ENCODE data around the gene CEP85L.

Gene CEP85L

GRCh38 chr6:118528129-118528528 is 123.3 kb downstream of the CEP85L start:
- Histone ChIP-seq H3K27me3 (ENCODE audit: control insufficient read depth in 5 of 5, insufficient read depth in 4 of 5, low read length in 5 of 5) (no peaks in the 10 kb centered on the region), H3K9ac (ENCODE audit: low read length in 5 of 5) (no peak overlapping the region), H3K27ac (ENCODE audit: low read depth, low read length) (no peak overlapping the region), H3K4me1 (ENCODE audit: control insufficient read depth in 5 of 5, insufficient read depth in 5 of 5, low read length in 5 of 5) (peaks cover 0 to 2% (median 0%) of the 10 kb centered on the region in 5 donors), H3K36me3 (ENCODE audit: control insufficient read depth in 5 of 5, insufficient read depth in 5 of 5, low read length in 5 of 5) (no peaks in the 10 kb centered on the region), H3K9me3 (ENCODE audit: control insufficient read depth in 5 of 5, low read length in 5 of 5) (peaks cover 0 to 10% (median 0%) of the 10 kb centered on the region in 5 donors), H3K4me3 (ENCODE audit: low read depth in 1 of 5, low read length in 5 of 5) (no peak overlapping the region)

- H3K9me3 ChIP-seq (ENCODE audit: control insufficient read depth in 5 of 5, low read length in 5 of 5) = peaks cover 0 to 5% (median 0%) of the 10 kb centered on the region in 5 donors
- no peak overlapping the region for H3K4me3 ChIP-seq (ENCODE audit: low read depth in 1 of 5, low read length in 5 of 5)
- peaks cover 0 to 3% (median 0%) of the 10 kb centered on the region in 5 donors for H3K36me3 ChIP-seq (ENCODE audit: control insufficient read depth in 5 of 5, insufficient read depth in 5 of 5, low read length in 5 of 5)
- no peaks in the 10 kb centered on the region for H3K27me3 ChIP-seq (ENCODE audit: control insufficient read depth in 5 of 5, insufficient read depth in 4 of 5, low read length in 5 of 5)
- H3K27ac ChIP-seq (ENCODE audit: low read depth, low read length) = no peak overlapping the region
- H3K9ac ChIP-seq (ENCODE audit: low read length in 5 of 5) = no peak overlapping the region
- H3K4me1 ChIP-seq (ENCODE audit: control insufficient read depth in 5 of 5, insufficient read depth in 5 of 5, low read length in 5 of 5) = peaks cover 0 to 2% (median 0%) of the 10 kb centered on the region in 5 donors
Measured at GRCh38 chr6:118525913-118526780, 125.2 kb downstream of the CEP85L start.

DNA sequence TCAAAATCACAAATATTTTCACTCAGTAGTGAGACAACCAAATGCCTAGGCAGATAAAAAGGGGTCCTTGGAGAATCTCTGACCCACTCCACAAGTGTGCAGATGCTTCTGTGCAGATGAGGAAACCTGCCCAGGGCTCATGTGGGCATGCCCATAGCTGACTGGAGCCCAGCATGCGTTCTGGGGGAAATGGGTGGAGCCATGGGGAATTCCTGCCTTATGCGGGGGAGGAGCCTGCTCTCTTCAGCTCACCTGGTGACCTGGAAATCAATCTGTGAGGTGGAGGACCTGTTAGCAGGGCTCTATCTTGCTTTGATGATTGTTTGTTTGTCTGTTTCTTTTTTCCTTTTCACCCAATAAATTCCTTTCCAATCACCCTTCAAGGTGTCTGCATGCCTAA is 126.7 kb downstream of the CEP85L start:
- peaks cover 0 to 2% (median 0%) of the 10 kb centered on the region in 5 donors for H3K4me1 ChIP-seq (ENCODE audit: control insufficient read depth in 5 of 5, insufficient read depth in 5 of 5, low read length in 5 of 5)

GRCh38 chr6:118523216-118523615 is 128.2 kb downstream of the CEP85L start:
- Histone ChIP-seq H3K9ac (ENCODE audit: low read length in 5 of 5) (no peak overlapping the region), H3K4me1 (ENCODE audit: control insufficient read depth in 5 of 5, insufficient read depth in 5 of 5, low read length in 5 of 5) (peaks cover 0 to 2% (median 0%) of the 10 kb centered on the region in 5 donors), H3K27me3 (ENCODE audit: control insufficient read depth in 5 of 5, insufficient read depth in 4 of 5, low read length in 5 of 5) (no peaks in the 10 kb centered on the region), H3K9me3 (ENCODE audit: control insufficient read depth in 5 of 5, low read length in 5 of 5) (no peaks in the 10 kb centered on the region), H3K27ac (ENCODE audit: low read depth, low read length) (no peak overlapping the region), H3K36me3 (ENCODE audit: control insufficient read depth in 5 of 5, insufficient read depth in 5 of 5, low read length in 5 of 5) (peaks cover 0 to 3% (median 0%) of the 10 kb centered on the region in 5 donors), H3K4me3 (ENCODE audit: low read depth in 1 of 5, low read length in 5 of 5) (no peak overlapping the region)

More for the DNA sequence above, 126.7 kb downstream of the CEP85L start:
- H3K27me3 ChIP-seq (ENCODE audit: control insufficient read depth in 5 of 5, insufficient read depth in 4 of 5, low read length in 5 of 5) = no peaks in the 10 kb centered on the region
- no peaks in the 10 kb centered on the region for H3K9me3 ChIP-seq (ENCODE audit: control insufficient read depth in 5 of 5, low read length in 5 of 5)
- no peak overlapping the region for H3K4me3 ChIP-seq (ENCODE audit: low read depth in 1 of 5, low read length in 5 of 5)
- no peak overlapping the region for H3K27ac ChIP-seq (ENCODE audit: low read depth, low read length)
- H3K9ac ChIP-seq (ENCODE audit: low read length in 5 of 5) = no peak overlapping the region
- peaks cover 0 to 3% (median 0%) of the 10 kb centered on the region in 5 donors for H3K36me3 ChIP-seq (ENCODE audit: control insufficient read depth in 5 of 5, insufficient read depth in 5 of 5, low read length in 5 of 5)

GRCh38 chr6:118522422-118522821 is 129.0 kb downstream of the CEP85L start:
- Histone ChIP-seq H3K9me3 (ENCODE audit: control insufficient read depth in 5 of 5, low read length in 5 of 5) (no peaks in the 10 kb centered on the region), H3K27me3 (ENCODE audit: control insufficient read depth in 5 of 5, insufficient read depth in 4 of 5, low read length in 5 of 5) (no peaks in the 10 kb centered on the region), H3K9ac (ENCODE audit: low read length in 5 of 5) (no peak overlapping the region), H3K27ac (ENCODE audit: low read depth, low read length) (no peak overlapping the region), H3K4me1 (ENCODE audit: control insufficient read depth in 5 of 5, insufficient read depth in 5 of 5, low read length in 5 of 5) (peaks cover 0 to 2% (median 0%) of the 10 kb centered on the region in 5 donors), H3K36me3 (ENCODE audit: control insufficient read depth in 5 of 5, insufficient read depth in 5 of 5, low read length in 5 of 5) (peaks cover 0 to 3% (median 0%) of the 10 kb centered on the region in 5 donors), H3K4me3 (ENCODE audit: low read depth in 1 of 5, low read length in 5 of 5) (no peak overlapping the region)

- Histone ChIP-seq H3K4me1 (ENCODE audit: control insufficient read depth in 5 of 5, insufficient read depth in 5 of 5, low read length in 5 of 5) (peaks cover 0 to 4% (median 0%) of the 10 kb centered on the region in 5 donors), H3K4me3 (ENCODE audit: low read depth in 1 of 5, low read length in 5 of 5) (no peak overlapping the region), H3K9me3 (ENCODE audit: control insufficient read depth in 5 of 5, low read length in 5 of 5) (no peaks in the 10 kb centered on the region), H3K27ac (ENCODE audit: low read depth, low read length) (no peak overlapping the region), H3K36me3 (ENCODE audit: control insufficient read depth in 5 of 5, insufficient read depth in 5 of 5, low read length in 5 of 5) (peaks cover 0 to 3% (median 0%) of the 10 kb centered on the region in 5 donors), H3K27me3 (ENCODE audit: control insufficient read depth in 5 of 5, insufficient read depth in 4 of 5, low read length in 5 of 5) (no peaks in the 10 kb centered on the region), H3K9ac (ENCODE audit: low read length in 5 of 5) (no peak overlapping the region)
Measured at GRCh38 chr6:118514689-118515088, 136.7 kb downstream of the CEP85L start.

- no peaks in the 10 kb centered on the region for H3K9me3 ChIP-seq (ENCODE audit: control insufficient read depth in 5 of 5, low read length in 5 of 5)
- H3K36me3 ChIP-seq (ENCODE audit: control insufficient read depth in 5 of 5, insufficient read depth in 5 of 5, low read length in 5 of 5) = peaks cover 0 to 3% (median 0%) of the 10 kb centered on the region in 5 donors
- no peaks in the 10 kb centered on the region for H3K27me3 ChIP-seq (ENCODE audit: control insufficient read depth in 5 of 5, insufficient read depth in 4 of 5, low read length in 5 of 5)
- no peak overlapping the region for H3K4me3 ChIP-seq (ENCODE audit: low read depth in 1 of 5, low read length in 5 of 5)
- no peak overlapping the region for H3K27ac ChIP-seq (ENCODE audit: low read depth, low read length)
- no peak overlapping the region for H3K9ac ChIP-seq (ENCODE audit: low read length in 5 of 5)
- peaks cover 0 to 4% (median 0%) of the 10 kb centered on the region in 5 donors for H3K4me1 ChIP-seq (ENCODE audit: control insufficient read depth in 5 of 5, insufficient read depth in 5 of 5, low read length in 5 of 5)
Measured at GRCh38 chr6:118511930-118512715, 139.3 kb downstream of the CEP85L start.

DNA sequence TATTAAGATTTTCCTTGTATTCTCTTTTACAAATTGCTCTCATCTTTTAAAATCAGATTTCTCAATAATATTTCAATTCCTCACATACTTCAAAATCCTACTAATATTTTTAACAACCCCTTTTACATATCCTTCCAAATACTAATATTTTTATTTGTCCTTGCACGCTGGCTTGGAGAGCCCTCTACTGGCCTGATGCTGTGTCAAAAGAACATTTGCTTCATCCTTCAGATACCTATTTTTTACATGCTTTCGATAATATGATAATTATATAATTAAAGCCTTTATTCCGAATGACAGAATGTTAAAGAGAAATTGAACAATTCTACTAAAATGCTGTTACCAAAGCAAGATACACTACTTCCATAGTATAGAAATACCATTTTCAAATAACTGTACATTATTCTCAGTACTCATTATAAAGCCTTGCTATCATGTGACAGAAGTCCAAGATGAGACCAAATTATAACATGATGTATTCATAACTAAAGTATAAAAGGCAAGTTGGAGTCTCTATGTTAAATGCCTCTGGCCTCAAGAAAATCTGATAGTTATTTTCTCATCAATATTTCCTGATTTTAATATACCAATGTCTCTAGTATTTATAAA is 142.3 kb downstream of the CEP85L start:
- Histone ChIP-seq H3K27me3 (ENCODE audit: control insufficient read depth in 5 of 5, insufficient read depth in 4 of 5, low read length in 5 of 5) (no peaks in the 10 kb centered on the region), H3K27ac (ENCODE audit: low read depth, low read length) (no peak overlapping the region), H3K36me3 (ENCODE audit: control insufficient read depth in 5 of 5, insufficient read depth in 5 of 5, low read length in 5 of 5) (peaks cover 2 to 7% (median 6%) of the 10 kb centered on the region in 5 donors), H3K4me1 (ENCODE audit: control insufficient read depth in 5 of 5, insufficient read depth in 5 of 5, low read length in 5 of 5) (peaks cover 0 to 4% (median 0%) of the 10 kb centered on the region in 5 donors), H3K9ac (ENCODE audit: low read length in 5 of 5) (no peak overlapping the region), H3K4me3 (ENCODE audit: low read depth in 1 of 5, low read length in 5 of 5) (no peak overlapping the region), H3K9me3 (ENCODE audit: control insufficient read depth in 5 of 5, low read length in 5 of 5) (no peaks in the 10 kb centered on the region)

DNA sequence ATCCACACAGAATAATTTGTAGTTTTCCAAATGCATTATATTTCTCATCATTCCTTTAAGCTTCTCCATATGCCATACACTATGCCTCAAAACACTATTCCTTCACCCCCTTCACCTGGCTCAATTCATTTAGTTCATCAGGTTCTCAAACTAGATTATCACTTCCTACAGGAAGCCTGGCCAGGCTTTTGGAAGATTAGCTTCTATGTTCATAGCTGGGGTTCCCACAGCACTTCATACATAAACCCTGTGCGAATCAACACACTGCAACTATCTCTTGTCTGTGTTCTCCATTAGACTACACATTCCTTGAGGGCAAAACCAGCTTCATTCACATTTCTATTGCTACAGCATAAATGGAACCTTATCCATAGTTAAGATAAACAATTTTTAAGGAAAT is 143.8 kb downstream of the CEP85L start:
- H3K4me1 ChIP-seq (ENCODE audit: control insufficient read depth in 5 of 5, insufficient read depth in 5 of 5, low read length in 5 of 5) = peaks cover 0 to 4% (median 0%) of the 10 kb centered on the region in 5 donors
- no peaks in the 10 kb centered on the region for H3K9me3 ChIP-seq (ENCODE audit: control insufficient read depth in 5 of 5, low read length in 5 of 5)
- peaks cover 2 to 7% (median 6%) of the 10 kb centered on the region in 5 donors for H3K36me3 ChIP-seq (ENCODE audit: control insufficient read depth in 5 of 5, insufficient read depth in 5 of 5, low read length in 5 of 5)
- H3K4me3 ChIP-seq (ENCODE audit: low read depth in 1 of 5, low read length in 5 of 5) = no peak overlapping the region
- H3K9ac ChIP-seq (ENCODE audit: low read length in 5 of 5) = no peak overlapping the region
- H3K27me3 ChIP-seq (ENCODE audit: control insufficient read depth in 5 of 5, insufficient read depth in 4 of 5, low read length in 5 of 5) = no peaks in the 10 kb centered on the region
- H3K27ac ChIP-seq (ENCODE audit: low read depth, low read length) = no peak overlapping the region
